Trophoblast cell (in vitro differentiated cells and primary cell): Measurements from ENCODE around the gene SDHD.

Experiments used
- DNase-seq, 2 donors: peaks; one replicate each; pipeline ENCODE4 v3.0.0-alpha.2; 2016
- H2AFZ ChIP-seq: 2 replicates; pipeline ENCODE4 v1.6.1; 2013; ENCODE audit warnings: low read length, moderate library complexity, mild to moderate bottlenecking; ENCODE audit not compliant: insufficient read depth, poor library complexity
- H2AK5ac ChIP-seq: 2 replicates; pipeline ENCODE4 v1.6.1; 2013; ENCODE audit warnings: mild to moderate bottlenecking, low read length
- H2BK120ac ChIP-seq: 2 replicates; pipeline ENCODE4 v1.6.1; 2013; ENCODE audit warnings: low read length, mild to moderate bottlenecking, moderate library complexity; ENCODE audit not compliant: insufficient read depth, poor library complexity
- H2BK12ac ChIP-seq: 2 replicates; pipeline ENCODE4 v1.6.1; 2013; ENCODE audit warnings: mild to moderate bottlenecking, low read length, moderate library complexity
- H2BK5ac ChIP-seq: 2 replicates; pipeline ENCODE4 v1.6.1; 2013; ENCODE audit warnings: low read length, low read depth, moderate library complexity, mild to moderate bottlenecking; ENCODE audit not compliant: poor library complexity
- H3K14ac ChIP-seq: 2 replicates; pipeline ENCODE4 v1.6.1; 2013; ENCODE audit warnings: mild to moderate bottlenecking, low read length
- H3K18ac ChIP-seq: 2 replicates; pipeline ENCODE4 v1.6.1; 2013; ENCODE audit warnings: mild to moderate bottlenecking, low read length
- H3K23ac ChIP-seq: 2 replicates; pipeline ENCODE4 v1.6.1; 2013; ENCODE audit warnings: low read length
- H3K27ac ChIP-seq: 2 replicates; pipeline ENCODE4 v1.5.1; 2013; ENCODE audit warnings: low read depth, mild to moderate bottlenecking, inconsistent platforms, low read length, moderate library complexity
- H3K27me3 ChIP-seq: 2 replicates; pipeline ENCODE4 v1.6.1; 2013; ENCODE audit warnings: inconsistent platforms, mild to moderate bottlenecking, low read length, moderate library complexity; ENCODE audit not compliant: insufficient read depth
- H3K36me3 ChIP-seq, 2 experiments: 1 replicate in 1 of 2; 2 replicates in 1 of 2; pipeline ENCODE4 v1.6.1; 2013; ENCODE audit warnings: low read length in 2 of 2, mild to moderate bottlenecking in 2 of 2, moderate library complexity in 1 of 2; ENCODE audit not compliant: insufficient read depth in 2 of 2, control insufficient read depth in 1 of 2
- H3K4ac ChIP-seq: 2 replicates; pipeline ENCODE4 v1.6.1; 2013; ENCODE audit warnings: low read depth, mild to moderate bottlenecking, low read length, moderate library complexity
- H3K4me1 ChIP-seq, 2 experiments: 1 replicate in 1 of 2; 2 replicates in 1 of 2; pipeline ENCODE4 v1.6.1; 2013; ENCODE audit warnings: low read length in 2 of 2, mild to moderate bottlenecking in 2 of 2, moderate library complexity in 1 of 2; ENCODE audit not compliant: insufficient read depth in 2 of 2, control insufficient read depth in 1 of 2
- H3K4me2 ChIP-seq: 2 replicates; pipeline ENCODE4 v1.6.1; 2013; ENCODE audit warnings: inconsistent platforms, mild to moderate bottlenecking, low read length, moderate library complexity
- H3K4me3 ChIP-seq: 2 replicates; pipeline ENCODE4 v1.5.1; 2013; ENCODE audit warnings: mild to moderate bottlenecking, low read depth, low read length, inconsistent platforms
- H3K79me1 ChIP-seq: one replicate; pipeline ENCODE4 v1.6.1; 2013; ENCODE audit warnings: low read length
- H3K79me2 ChIP-seq: 2 replicates; pipeline ENCODE4 v1.6.1; 2013; ENCODE audit warnings: low read length, mild to moderate bottlenecking; ENCODE audit not compliant: control insufficient read depth, insufficient read depth, poor library complexity
- H3K9ac ChIP-seq: 2 replicates; pipeline ENCODE4 v1.6.1; 2013; ENCODE audit warnings: mild to moderate bottlenecking, low read length
- H3K9me3 ChIP-seq: 2 replicates; pipeline ENCODE4 v1.6.1; 2013; ENCODE audit warnings: low read depth, mild to moderate bottlenecking, control low read depth, inconsistent platforms, low read length; ENCODE audit not compliant: insufficient read depth
- H4K12ac ChIP-seq: 2 replicates; pipeline ENCODE4 v1.6.1; 2013; ENCODE audit warnings: low read depth, mild to moderate bottlenecking, low read length, moderate library complexity
- H4K8ac ChIP-seq: 2 replicates; pipeline ENCODE4 v1.6.1; 2013; ENCODE audit warnings: low read depth, mild to moderate bottlenecking, low read length, moderate library complexity
- H4K91ac ChIP-seq: one replicate; pipeline ENCODE4 v1.6.1; 2013; ENCODE audit warnings: low read depth, mild to moderate bottlenecking, low read length, moderate library complexity
- WGBS: extraction: QIAGEN DNeasy Blood & Tissue Kit; methylation state at CpG from one replicate; pipeline ENCODE4 v1.1.7; 2013; ENCODE audit warnings: missing lambda C conversion rate; ENCODE audit not compliant: insufficient read length, insufficient coverage; ENCODE audit errors: extremely low coverage; 5-methylcytosine and 5-hydroxymethylcytosine counted together

The SDHD gene

GRCh38 chr11:112050721-112051120 is 36.0 kb upstream of the SDHD start:
- Histone ChIP-seq H3K23ac (no peak overlapping the region), H3K14ac (no peak overlapping the region), H3K27ac (no peak overlapping the region), H3K36me3 (peaks cover 15 to 16% of the 10 kb centered on the region in 2 experiments), H3K27me3 (no peaks in the 10 kb centered on the region), H4K91ac (no peak overlapping the region), H2BK5ac (no peak overlapping the region), H2BK120ac (no peak overlapping the region), H3K79me1 (no peaks in the 10 kb centered on the region), H2AK5ac (no peak overlapping the region), H3K4me2 (no peak overlapping the region), H2BK12ac (no peak overlapping the region), H3K18ac (no peak overlapping the region), H3K9ac (no peak overlapping the region), H3K4me1 (no peaks in the 10 kb centered on the region), H4K8ac (no peak overlapping the region), H3K4me3 (no peak overlapping the region), H3K9me3 (no peaks in the 10 kb centered on the region), H2AFZ (no peak overlapping the region), H4K12ac (no peak overlapping the region), H3K79me2 (no peaks in the 10 kb centered on the region), H3K4ac (no peak overlapping the region)
- no CpG with 5 or more reads among the region's 3 CpGs for WGBS
- no peak for DNase-seq

GRCh38 chr11:112051768-112052167 is 34.9 kb upstream of the SDHD start:
- H3K4me1 ChIP-seq = no peaks in the 10 kb centered on the region
- no peak overlapping the region for H3K23ac ChIP-seq
- no peak overlapping the region for H4K12ac ChIP-seq
- H3K4me2 ChIP-seq = no peak overlapping the region
- no peaks in the 10 kb centered on the region for H3K79me1 ChIP-seq
- no peak overlapping the region for H2BK120ac ChIP-seq
- no peak overlapping the region for H2AK5ac ChIP-seq
- no peak overlapping the region for H3K4ac ChIP-seq
- no peak overlapping the region for H3K9ac ChIP-seq
- H3K36me3 ChIP-seq = peaks cover 15 to 16% of the 10 kb centered on the region in 2 experiments
- H2AFZ ChIP-seq = no peak overlapping the region
- H2BK12ac ChIP-seq = no peak overlapping the region
- H2BK5ac ChIP-seq = no peak overlapping the region
- no peak overlapping the region for H3K4me3 ChIP-seq
- no peaks in the 10 kb centered on the region for H3K9me3 ChIP-seq
- H3K14ac ChIP-seq = no peak overlapping the region
- no peaks in the 10 kb centered on the region for H3K79me2 ChIP-seq
- H3K18ac ChIP-seq = no peak overlapping the region
- no peaks in the 10 kb centered on the region for H3K27me3 ChIP-seq
- H4K91ac ChIP-seq = no peak overlapping the region
- DNase-seq = no peak
- no CpG with 5 or more reads among the region's 3 CpGs for WGBS
- H4K8ac ChIP-seq = no peak overlapping the region
- no peak overlapping the region for H3K27ac ChIP-seq

- Histone ChIP-seq H3K4ac (no peak overlapping the region), H3K23ac (no peak overlapping the region), H3K27ac (no peak overlapping the region), H3K79me1 (no peaks in the 10 kb centered on the region), H3K27me3 (no peaks in the 10 kb centered on the region), H3K4me1 (no peaks in the 10 kb centered on the region), H3K4me3 (no peak overlapping the region), H3K14ac (no peak overlapping the region), H4K12ac (no peak overlapping the region), H2AFZ (no peak overlapping the region), H4K91ac (no peak overlapping the region), H3K79me2 (no peaks in the 10 kb centered on the region), H3K9ac (no peak overlapping the region), H3K4me2 (no peak overlapping the region), H2BK12ac (no peak overlapping the region), H4K8ac (no peak overlapping the region), H3K9me3 (no peaks in the 10 kb centered on the region), H3K36me3 (peaks cover 13 to 24% of the 10 kb centered on the region in 2 experiments), H2BK120ac (no peak overlapping the region), H2AK5ac (no peak overlapping the region), H3K18ac (no peak overlapping the region), H2BK5ac (no peak overlapping the region)
- WGBS = no CpG with 5 or more reads among the region's 4 CpGs
- no peak for DNase-seq
Observed at GRCh38 chr11:112057170-112057569, 29.5 kb upstream of the SDHD start.

GRCh38 chr11:112058103-112058502 is 28.6 kb upstream of the SDHD start:
- WGBS = no CpG with 5 or more reads among the region's 1 CpG
- DNase-seq = no peak
- H3K4me1 ChIP-seq = no peaks in the 10 kb centered on the region

More at GRCh38 chr11:112058103-112058502, 28.6 kb upstream of the SDHD start:
- no peaks in the 10 kb centered on the region for H3K9me3 ChIP-seq
- no peak overlapping the region for H3K18ac ChIP-seq
- no peak overlapping the region for H3K4me3 ChIP-seq
- H4K91ac ChIP-seq = no peak overlapping the region
- H3K4ac ChIP-seq = no peak overlapping the region
- no peak overlapping the region for H2BK5ac ChIP-seq
- H2BK120ac ChIP-seq = no peak overlapping the region
- no peak overlapping the region for H2AFZ ChIP-seq
- no peak overlapping the region for H3K27ac ChIP-seq
- no peaks in the 10 kb centered on the region for H3K27me3 ChIP-seq
- no peak overlapping the region for H2AK5ac ChIP-seq
- H4K12ac ChIP-seq = no peak overlapping the region
- H3K36me3 ChIP-seq = peaks cover 11 to 20% of the 10 kb centered on the region in 2 experiments
- no peak overlapping the region for H3K9ac ChIP-seq
- H4K8ac ChIP-seq = no peak overlapping the region
- no peak overlapping the region for H3K4me2 ChIP-seq
- H3K79me2 ChIP-seq = no peaks in the 10 kb centered on the region
- no peak overlapping the region for H2BK12ac ChIP-seq
- no peak overlapping the region for H3K14ac ChIP-seq
- no peaks in the 10 kb centered on the region for H3K79me1 ChIP-seq
- no peak overlapping the region for H3K23ac ChIP-seq
